Stimulated activated CD8-positive, alpha-beta memory T cell treated with anti-CD3 and anti-CD28 coated beads, Interleukin-15, amount 100 ng/mL, for 24 hours (primary cell): ENCODE results near the gene LAD1.

ENCODE experiments used
- DNase-seq: peaks from one replicate; pipeline ENCODE4 v3.0.0-alpha.2; 2020; ENCODE audit warnings: low read depth

LAD1 gene

DNA sequence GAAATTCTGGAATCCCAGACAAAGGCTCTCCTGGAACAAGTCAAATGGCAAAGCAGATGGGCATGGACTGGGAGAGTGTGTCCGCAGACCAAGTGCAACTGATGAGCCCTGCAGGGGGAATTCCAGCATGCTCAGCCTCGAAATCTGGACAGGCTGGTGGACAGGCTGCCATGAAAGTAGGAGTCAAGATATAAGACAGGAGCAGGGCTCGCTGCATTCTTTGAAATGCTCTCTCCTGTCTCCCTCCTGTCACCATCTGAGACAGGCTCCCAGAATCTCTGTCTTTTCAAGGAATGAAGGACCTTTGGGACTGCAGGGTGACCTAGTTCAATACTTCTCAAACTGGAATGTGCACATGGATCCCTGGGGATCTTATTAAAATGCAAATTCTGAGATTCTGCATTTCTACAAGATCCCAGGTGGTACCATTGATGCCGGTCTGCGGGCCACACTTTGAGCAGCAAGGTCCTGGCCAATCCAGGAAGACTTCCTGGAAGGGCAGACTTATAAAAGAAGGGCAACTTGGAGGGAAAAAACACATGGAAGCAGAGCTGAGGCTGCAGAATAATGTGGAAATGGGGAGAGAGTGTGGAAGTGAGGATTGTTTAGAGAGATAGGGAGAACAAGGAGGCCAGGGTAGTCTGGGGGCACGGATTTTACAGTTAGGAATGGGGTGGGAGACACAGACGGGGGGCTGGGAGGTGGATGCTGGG is 51.5 kb downstream of the LAD1 start:
- DNase-seq = no peak

DNA sequence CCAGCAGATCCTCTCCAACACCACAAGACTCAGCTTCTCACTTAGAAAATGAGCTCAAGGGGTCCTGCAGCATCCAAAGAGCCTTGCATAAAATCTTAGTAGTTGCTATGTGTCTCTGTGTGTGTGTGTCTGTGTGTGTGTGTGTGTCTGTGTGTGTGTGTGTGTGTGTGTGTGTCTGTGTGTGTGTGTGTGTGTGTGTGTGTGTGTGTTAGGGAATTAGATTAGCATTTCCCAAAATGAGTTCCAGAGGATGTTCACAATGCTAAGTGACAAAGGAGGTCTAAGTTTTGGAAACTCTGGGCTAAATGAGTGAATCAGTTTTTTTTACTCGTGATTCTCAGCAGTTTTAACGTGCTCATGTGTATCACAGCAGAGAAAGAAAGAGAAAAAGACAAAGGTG is 52.1 kb downstream of the LAD1 start:
- DNase-seq = no peak

- no peak for DNase-seq
Measured at GRCh38 chr1:201346337-201346939, 52.7 kb downstream of the LAD1 start.

DNA sequence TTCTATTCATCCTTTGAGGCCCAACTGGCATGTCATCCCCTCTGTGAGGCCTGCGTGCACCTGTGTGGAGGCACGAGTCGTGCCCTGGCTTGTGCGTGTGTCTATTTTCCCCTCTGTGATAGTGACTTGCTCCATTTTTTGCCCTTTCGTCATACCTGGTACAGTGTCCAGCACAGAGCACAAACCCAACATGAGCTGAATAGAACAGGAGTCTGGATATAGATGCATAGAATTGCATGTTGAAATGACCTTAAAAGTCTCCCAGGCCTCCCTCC is 54.1 kb downstream of the LAD1 start:
- no peak for DNase-seq

DNA sequence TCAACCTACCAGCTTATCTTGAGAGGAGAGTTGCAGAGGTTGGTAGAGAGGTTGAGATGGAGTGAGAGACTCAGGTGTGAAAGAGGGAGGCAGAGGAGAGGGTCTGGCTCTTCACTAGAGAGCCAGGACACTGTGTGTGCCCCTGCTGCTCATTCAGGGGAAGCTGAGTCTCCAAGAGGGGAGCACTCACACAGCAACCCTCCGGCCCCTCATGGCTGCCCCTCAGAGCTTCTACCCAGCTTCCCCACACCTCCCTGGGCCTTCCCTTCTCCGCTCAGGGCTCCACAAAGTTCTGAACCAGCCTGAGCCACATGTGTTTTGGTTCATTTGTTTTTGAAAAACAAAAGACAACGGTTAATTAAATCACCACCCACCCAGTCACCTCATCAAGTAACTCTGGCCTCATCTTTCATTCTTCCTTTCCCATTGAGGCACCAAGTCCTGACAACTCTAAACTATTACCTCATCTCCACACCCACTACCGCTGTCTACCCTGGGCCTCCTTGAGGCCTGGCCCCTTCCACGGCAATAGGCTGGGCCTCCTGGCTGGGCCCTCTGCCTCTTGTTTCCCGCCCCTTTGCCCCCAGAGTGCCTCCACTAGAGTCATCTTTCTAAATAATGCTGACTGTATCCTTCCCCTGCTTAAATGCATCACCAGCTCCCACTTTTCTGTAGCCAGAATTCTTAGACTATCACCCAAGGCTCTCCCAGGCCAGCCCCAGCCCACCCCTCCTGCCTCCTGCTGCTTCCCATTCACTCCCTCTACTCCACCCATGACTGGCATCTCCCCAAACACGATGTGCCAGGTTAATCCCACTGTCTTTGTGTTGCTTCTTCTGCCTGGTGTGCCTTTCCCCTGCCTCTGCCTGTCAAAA is 54.7 kb downstream of the LAD1 start:
- no peak for DNase-seq

DNA sequence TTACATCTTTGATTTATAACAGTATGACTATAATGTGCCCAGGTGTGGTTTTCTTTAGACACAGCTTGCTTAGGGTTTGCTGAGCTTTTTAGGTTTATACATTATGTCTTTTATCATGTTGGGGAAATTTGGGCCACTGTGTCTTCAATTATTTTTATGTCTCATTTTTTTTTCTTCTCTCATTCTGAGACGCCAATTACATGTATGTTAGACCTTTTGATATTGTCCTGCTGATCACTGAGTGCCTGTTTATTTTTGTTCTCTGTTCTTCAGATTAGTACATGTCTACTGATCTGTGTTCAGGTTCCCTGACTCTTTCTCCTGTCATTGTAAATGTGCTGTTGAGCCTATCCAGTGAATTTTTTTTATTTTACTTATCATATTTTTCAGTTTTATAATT is 57.7 kb downstream of the LAD1 start:
- no peak for DNase-seq

DNA sequence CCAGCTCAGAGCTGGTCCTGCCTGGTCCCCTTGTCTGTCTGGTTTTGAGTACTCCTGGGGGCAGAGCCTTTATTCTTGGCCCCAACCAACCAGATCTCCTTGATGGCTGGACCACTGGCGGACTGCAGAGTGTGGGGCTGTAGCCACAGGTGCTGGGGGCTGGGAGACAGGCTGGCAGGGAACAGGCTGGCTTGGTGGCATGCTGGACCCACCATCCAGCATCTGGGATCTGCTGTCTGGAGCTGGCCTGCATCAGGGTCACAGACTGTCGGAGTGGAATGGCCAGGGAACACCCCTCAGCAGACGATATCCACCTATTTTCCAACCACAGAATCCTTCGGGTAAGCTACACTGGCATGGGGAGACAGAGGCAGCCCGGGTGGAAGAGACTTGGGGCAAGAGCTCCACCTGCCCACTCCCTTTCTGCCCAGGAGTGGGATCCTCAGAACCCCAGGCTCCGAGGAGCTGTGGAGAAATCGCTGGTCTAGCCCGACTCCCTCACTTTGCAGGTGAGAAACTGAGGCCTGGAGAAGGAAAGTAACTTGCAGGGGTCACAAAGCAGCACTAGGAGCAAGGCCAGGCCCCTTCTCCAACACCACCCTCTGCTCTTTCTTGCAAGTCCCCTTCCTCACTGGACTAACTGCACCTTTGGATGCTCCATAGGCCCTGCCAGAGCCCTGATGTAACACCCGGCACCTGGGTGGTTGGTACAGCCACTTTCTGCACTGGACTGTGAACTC is 62.2 kb downstream of the LAD1 start:
- no peak for DNase-seq

GRCh38 chr1:201335901-201336300 is 63.2 kb downstream of the LAD1 start:
- DNase-seq = no peak

DNA sequence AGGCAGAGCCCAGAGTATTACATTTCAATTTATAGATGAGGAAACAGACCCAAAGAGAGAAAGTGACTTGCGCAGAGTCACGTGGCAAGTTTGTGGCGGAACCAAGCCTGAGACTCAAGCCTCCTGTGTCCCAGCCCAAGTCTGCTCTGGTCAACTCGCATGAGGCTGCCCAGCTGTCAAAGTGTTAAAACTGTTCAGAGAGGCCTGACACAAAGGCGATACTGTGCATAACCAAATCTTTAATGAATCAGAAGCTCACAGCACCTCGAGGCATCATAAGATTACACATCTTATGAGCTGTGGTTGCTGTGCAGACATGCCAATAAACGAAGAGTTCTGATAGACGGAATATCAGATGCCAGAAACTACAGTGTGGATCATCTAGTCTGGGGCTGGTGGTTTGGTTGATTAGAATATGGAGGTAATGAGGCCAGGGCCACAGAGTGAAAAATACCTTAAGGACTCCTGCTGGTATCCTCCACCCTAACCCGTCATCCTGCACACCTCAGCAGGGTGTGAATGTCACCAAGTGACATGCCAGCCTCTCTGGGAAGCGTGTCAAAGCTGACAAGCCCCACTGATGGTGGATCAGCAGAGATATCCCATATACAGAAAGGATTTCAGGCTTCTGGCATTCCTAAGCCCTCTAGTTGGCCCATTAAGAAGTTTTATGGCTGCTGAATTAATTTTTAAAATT is 63.8 kb downstream of the LAD1 start:
- DNase-seq = no peak

DNA sequence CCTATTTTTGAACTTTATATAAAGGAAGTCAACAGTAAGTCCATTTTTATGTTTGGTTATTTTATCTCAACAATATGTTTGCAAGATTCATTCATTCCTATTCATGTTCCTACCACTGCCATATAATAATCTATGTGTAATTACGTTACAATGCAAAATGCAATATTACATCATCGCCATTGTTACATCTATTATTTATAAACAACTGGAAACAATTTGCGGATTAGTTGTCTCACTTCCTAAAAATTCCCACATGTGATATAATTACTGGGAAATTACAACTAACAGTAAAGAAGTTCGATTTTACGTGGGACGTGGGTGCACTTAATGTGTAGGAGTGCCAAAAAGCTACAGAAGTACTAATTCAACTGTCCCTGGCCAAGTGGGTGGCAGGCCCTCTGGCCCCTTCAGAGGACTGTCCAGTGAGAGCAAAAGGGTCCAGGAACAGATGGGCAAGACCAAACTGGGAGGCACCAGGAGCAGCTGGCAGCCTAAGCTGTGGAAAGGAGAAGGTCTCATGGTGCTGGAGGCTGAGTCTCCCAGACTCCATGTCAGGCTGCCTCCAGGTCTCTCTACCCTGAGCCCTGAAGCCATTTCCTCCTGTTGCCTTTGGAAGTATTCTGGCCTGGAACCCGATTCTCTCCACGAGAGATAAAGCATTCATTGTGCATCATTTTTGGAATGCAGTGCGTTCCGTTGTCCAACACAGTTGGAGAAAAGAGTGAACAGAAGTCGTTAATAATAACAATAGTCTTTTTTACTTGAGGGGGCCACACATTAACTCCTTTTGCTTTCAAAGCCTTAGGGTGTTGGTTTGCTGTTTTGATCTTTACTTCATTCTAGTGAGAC is 64.6 kb downstream of the LAD1 start:
- no peak for DNase-seq

DNA sequence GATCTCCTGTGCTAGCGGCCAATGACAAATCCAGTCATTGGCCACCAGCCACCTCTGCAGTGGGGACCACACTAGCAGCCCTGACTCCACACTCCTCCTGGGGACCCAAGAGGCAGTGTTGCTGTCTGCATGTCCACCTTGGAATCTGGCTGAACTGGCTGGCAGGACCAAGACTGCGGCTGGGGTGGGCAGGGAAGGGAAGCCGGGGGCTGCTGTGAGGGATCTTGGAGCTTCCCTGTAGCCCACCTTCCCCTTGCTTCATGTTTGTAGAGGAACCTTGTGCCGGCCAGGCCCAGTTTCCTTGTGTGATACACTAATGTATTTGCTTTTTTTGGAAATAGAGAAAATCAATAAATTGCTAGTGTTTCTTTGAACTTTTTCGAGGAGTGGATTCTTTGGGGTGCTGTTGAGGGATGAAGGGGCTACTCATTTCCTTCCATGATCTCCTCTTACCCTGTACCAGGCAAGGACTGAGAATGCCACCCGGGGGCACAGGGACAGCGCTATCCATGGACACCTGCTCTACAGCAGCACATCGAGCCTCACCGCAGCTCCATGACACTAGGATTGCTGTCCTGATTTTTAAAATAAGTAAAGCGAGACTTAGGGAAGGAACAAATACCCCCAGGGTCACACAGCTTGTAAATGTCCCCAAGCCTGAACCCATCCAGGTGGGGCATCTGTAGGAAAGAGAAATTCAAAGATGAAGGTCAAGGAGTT is 66.3 kb downstream of the LAD1 start:
- DNase-seq = no peak

GRCh38 chr1:201332021-201332420 is 67.1 kb downstream of the LAD1 start:
- no peak for DNase-seq

DNA sequence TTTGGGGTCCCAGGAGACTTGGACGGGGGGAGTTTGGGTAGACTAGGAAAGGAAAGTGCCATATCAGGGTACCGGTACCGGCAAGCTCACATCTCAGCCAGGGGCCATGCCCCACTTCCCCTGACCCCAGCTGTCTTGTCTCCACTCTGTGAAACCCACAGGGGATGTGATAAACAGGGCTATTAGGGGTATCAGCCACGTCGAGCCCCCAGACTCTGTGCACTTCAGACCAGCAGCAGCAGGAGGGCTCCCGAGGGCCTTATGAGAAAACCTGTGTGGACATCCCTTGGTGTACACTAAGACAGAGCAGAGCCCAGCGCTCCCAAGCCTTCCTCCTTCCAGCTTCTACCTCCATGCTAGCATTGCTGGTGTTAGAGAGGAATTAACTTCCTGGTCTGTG is 68.0 kb downstream of the LAD1 start:
- no peak for DNase-seq
